Astrocyte (in vitro differentiated cells and primary cell): Measurements from ENCODE around the gene KLHL17.

Source experiments
- CTCF ChIP-seq: IDR thresholded peaks from 2 replicates; pipeline ENCODE4 v1.5.1; 2011; ENCODE audit warnings: low read depth, mild to moderate bottlenecking, inconsistent platforms, low read length, moderate library complexity; ENCODE audit not compliant: insufficient read depth
- EZH2 ChIP-seq: IDR thresholded peaks from 2 replicates; pipeline ENCODE4 v1.6.1; 2012; ENCODE audit warnings: mild to moderate bottlenecking, low read length, inconsistent platforms; ENCODE audit not compliant: insufficient read depth

- no peak for TF ChIP-seq CTCF
- TF ChIP-seq EZH2, result no peak
Observed at GRCh38 chr1:950881-951280, 9.5 kb upstream of the KLHL17 start.
